Spinal cord (tissue), 10 donors: ENCODE measurements around the gene FKBP1B. TPM values are rescaled to one million over a fixed set of nuclear protein-coding genes. Genes with fewer than 3 reads are reported as not detected.
A peak's percentile ranks its signal among the peaks of the same experiment; 100 is the strongest.

ENCODE experiments used
- DNase-seq, 6 donors: peaks; one replicate each; pipeline versions ENCODE4 v3.0.0 to v3.0.0-alpha.2; 2013 to 2015; ENCODE audit warnings: low spot score in 6 of 6, low read depth in 4 of 6
- H3K27ac ChIP-seq: one replicate; pipeline ENCODE4 v1.5.1; 2013; ENCODE audit warnings: low read depth, low read length, control low read depth
- H3K27me3 ChIP-seq: one replicate; pipeline ENCODE4 v1.6.1; 2013; ENCODE audit warnings: low read length; ENCODE audit not compliant: control insufficient read depth, insufficient read depth
- H3K36me3 ChIP-seq: one replicate; pipeline ENCODE4 v1.6.1; 2013; ENCODE audit warnings: low read length; ENCODE audit not compliant: control insufficient read depth, insufficient read depth
- H3K4me1 ChIP-seq: one replicate; pipeline ENCODE4 v1.6.1; 2013; ENCODE audit warnings: low read length; ENCODE audit not compliant: control insufficient read depth, insufficient read depth
- H3K4me3 ChIP-seq: one replicate; pipeline ENCODE4 v1.5.1; 2013; ENCODE audit warnings: low read depth, low read length, control low read depth
- H3K9me3 ChIP-seq: one replicate; pipeline ENCODE4 v1.6.1; 2013; ENCODE audit warnings: low read length; ENCODE audit not compliant: control insufficient read depth, insufficient read depth
- WGBS: methylation state at CpG from one replicate; pipeline ENCODE4 v1.1.5; 2013; ENCODE audit warnings: missing lambda C conversion rate; ENCODE audit not compliant: insufficient coverage; 5-methylcytosine and 5-hydroxymethylcytosine counted together
- long read RNA-seq, 4 donors: transcript quantifications; one replicate each; lab custom pipeline, GENCODE V29; 2026
- polyA plus RNA-seq, 2 donors: library from polyadenylated mRNA; unstranded; fragments of 120-200 nt; gene quantifications; one replicate each; pipeline ENCODE4 v1.2.1, GENCODE V29; 2013; ENCODE audit not compliant: insufficient read length in 2 of 2
- total RNA-seq, 2 donors: library from RNA; depleted of rRNA in 1 of 2; stranded (reverse); fragments of 120-200 nt in 1 of 2; fragments of >200 nt in 1 of 2; gene quantifications; one replicate each; pipeline versions ENCODE4 v1.2.3 to v1.2.4, GENCODE V29; 2013 to 2014
- donor health status: healthy.

The FKBP1B gene
- 10 to 100 TPM; 35.9 to 72.4 TPM for total RNA-seq
- polyA plus RNA-seq: 100 to 1,000 TPM in 1 of 2 donors, 10 to 100 TPM in 1; 99.9 to 105 TPM
- long read RNA-seq, donor 1, transcript FKBP1B-201 (4 exons, 952 nt): major isoform, 52 of 100 reads
- long read RNA-seq, donor 1, transcript FKBP1B-202 (4 exons, 1,010 nt): minor isoform, 20 of 100 reads
- long read RNA-seq, donor 1, partial matches to known transcripts: 27 of 100 reads
- long read RNA-seq, donor 1, other reads (novel, unspliced or antisense): 0 of 100 reads
- long read RNA-seq, donor 2, transcript FKBP1B-201 (4 exons, 952 nt): minor isoform, 9 of 187 reads
- long read RNA-seq, donor 2, transcript FKBP1B-202 (4 exons, 1,010 nt): major isoform, 10 of 187 reads
- long read RNA-seq, donor 2, partial matches to known transcripts: 41 of 187 reads
- long read RNA-seq, donor 2, other reads (novel, unspliced or antisense): 126 of 187 reads
- long read RNA-seq, donor 3, transcript FKBP1B-201 (4 exons, 952 nt): minor isoform, 9 of 22 reads
- long read RNA-seq, donor 3, transcript FKBP1B-202 (4 exons, 1,010 nt): major isoform, 13 of 22 reads
- long read RNA-seq, donor 3, partial matches to known transcripts: 0 of 22 reads
- long read RNA-seq, donor 3, other reads (novel, unspliced or antisense): 0 of 22 reads
- long read RNA-seq, donor 4, transcript FKBP1B-202 (4 exons, 1,010 nt): major isoform, 7 of 14 reads
- long read RNA-seq, donor 4, transcript FKBP1B-201 (4 exons, 952 nt): major isoform, 7 of 14 reads
- long read RNA-seq, donor 4, partial matches to known transcripts: 0 of 14 reads
- long read RNA-seq, donor 4, other reads (novel, unspliced or antisense): 0 of 14 reads

- under 1% methylated on average over 47 of the region's 52 CpGs for WGBS
- peak within 1 kb of the TSS; percentile 58 for H3K4me3 ChIP-seq
- H3K27ac ChIP-seq: peak within 1 kb of the TSS; percentile 45
- no peaks in the 10 kb centered on the region for H3K27me3 ChIP-seq
- H3K36me3 ChIP-seq: peaks cover 9% of the 10 kb centered on the region
- no peaks in the 10 kb centered on the region for H3K9me3 ChIP-seq
- peak in 3 of 6 donors; percentile 10 to 89 (median 79) for DNase-seq
- H3K4me1 ChIP-seq: peaks cover 15% of the 10 kb centered on the region
These were observed at the start of gene FKBP1B for GRCh38 chr2:24049485-24050021. Gene FKBP1B (plus strand): TSS chr2:24049741. CDS start chr2:24049850, 109 bp downstream.

- no peak overlapping the region for H3K27ac ChIP-seq
- H3K27me3 ChIP-seq: peaks cover 11% of the 10 kb centered on the region
These were observed 41.8 kb upstream of the FKBP1B start for GRCh38 chr2:24007693-24008092.

GRCh38 chr2:24008672-24009366 lies 40.7 kb upstream of the FKBP1B start:
- WGBS: 79% methylated on average over 8 of the region's 13 CpGs
- H3K9me3 ChIP-seq: no peaks in the 10 kb centered on the region
- H3K4me1 ChIP-seq: peaks cover 20% of the 10 kb centered on the region
- H3K4me3 ChIP-seq: no peak overlapping the region
- H3K27ac ChIP-seq: no peak overlapping the region
- H3K36me3 ChIP-seq: no peaks in the 10 kb centered on the region
- peaks cover 11% of the 10 kb centered on the region for H3K27me3 ChIP-seq
- DNase-seq: no peak

More at GRCh38 chr2:24007693-24008092, 41.8 kb upstream of the FKBP1B start:
- Histone ChIP-seq H3K4me3 (no peak overlapping the region), H3K4me1 (peaks cover 20% of the 10 kb centered on the region), H3K36me3 (no peaks in the 10 kb centered on the region), H3K9me3 (no peaks in the 10 kb centered on the region)
- no peak for DNase-seq

DNA sequence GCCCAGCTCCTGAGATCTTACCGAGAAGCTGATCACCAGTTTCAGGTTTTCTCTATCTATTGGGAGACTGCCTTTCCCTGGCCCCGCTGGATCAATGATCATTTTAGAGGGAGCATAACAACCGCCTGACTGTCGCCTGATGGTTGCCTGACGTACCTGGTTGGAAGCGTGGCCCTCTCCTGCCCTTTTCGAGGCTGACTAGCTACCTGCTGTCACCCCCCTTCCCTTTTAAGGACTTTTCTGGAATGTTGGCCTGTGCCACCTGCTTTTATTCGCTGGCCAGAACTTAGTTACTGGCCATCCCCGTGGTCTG lies 40.2 kb upstream of the FKBP1B start:
- Histone ChIP-seq H3K9me3 (no peaks in the 10 kb centered on the region), H3K36me3 (no peaks in the 10 kb centered on the region), H3K27me3 (peaks cover 11% of the 10 kb centered on the region), H3K27ac (no peak overlapping the region), H3K4me3 (peak overlapping the region; percentile 31), H3K4me1 (peaks cover 20% of the 10 kb centered on the region)
- 67% methylated on average over 9 of the region's 9 CpGs for WGBS
- peak in 1 of 6 donors; percentile 32 for DNase-seq

- peak within 1 kb of the TSS; percentile 31 for H3K4me3 ChIP-seq
- H3K27me3 ChIP-seq: peaks cover 11% of the 10 kb centered on the region
- H3K36me3 ChIP-seq: no peaks in the 10 kb centered on the region
- DNase-seq: peak in 2 of 6 donors; percentile 9 to 25
- H3K4me1 ChIP-seq: peaks cover 20% of the 10 kb centered on the region
- no peak within 1 kb of the TSS for H3K27ac ChIP-seq
- no peaks in the 10 kb centered on the region for H3K9me3 ChIP-seq
- WGBS: 3% methylated on average over 75 of the region's 75 CpGs
These were observed 39.7 kb upstream of the FKBP1B start, which contains the start of gene MFSD2B for GRCh38 chr2:24009680-24010476. Gene MFSD2B (plus strand): TSS chr2:24010085. CDS start chr2:24010097, 12 bp downstream.

GRCh38 chr2:24010477-24011249 lies 38.9 kb upstream of the FKBP1B start:
- peaks cover 20% of the 10 kb centered on the region for H3K4me1 ChIP-seq
- WGBS: 60% methylated on average over 36 of the region's 37 CpGs
- DNase-seq: no peak
- peaks cover 11% of the 10 kb centered on the region for H3K27me3 ChIP-seq
- no peaks in the 10 kb centered on the region for H3K36me3 ChIP-seq
- no peak overlapping the region for H3K27ac ChIP-seq
- peak overlapping the region; percentile 21 for H3K4me3 ChIP-seq
- no peaks in the 10 kb centered on the region for H3K9me3 ChIP-seq

DNA sequence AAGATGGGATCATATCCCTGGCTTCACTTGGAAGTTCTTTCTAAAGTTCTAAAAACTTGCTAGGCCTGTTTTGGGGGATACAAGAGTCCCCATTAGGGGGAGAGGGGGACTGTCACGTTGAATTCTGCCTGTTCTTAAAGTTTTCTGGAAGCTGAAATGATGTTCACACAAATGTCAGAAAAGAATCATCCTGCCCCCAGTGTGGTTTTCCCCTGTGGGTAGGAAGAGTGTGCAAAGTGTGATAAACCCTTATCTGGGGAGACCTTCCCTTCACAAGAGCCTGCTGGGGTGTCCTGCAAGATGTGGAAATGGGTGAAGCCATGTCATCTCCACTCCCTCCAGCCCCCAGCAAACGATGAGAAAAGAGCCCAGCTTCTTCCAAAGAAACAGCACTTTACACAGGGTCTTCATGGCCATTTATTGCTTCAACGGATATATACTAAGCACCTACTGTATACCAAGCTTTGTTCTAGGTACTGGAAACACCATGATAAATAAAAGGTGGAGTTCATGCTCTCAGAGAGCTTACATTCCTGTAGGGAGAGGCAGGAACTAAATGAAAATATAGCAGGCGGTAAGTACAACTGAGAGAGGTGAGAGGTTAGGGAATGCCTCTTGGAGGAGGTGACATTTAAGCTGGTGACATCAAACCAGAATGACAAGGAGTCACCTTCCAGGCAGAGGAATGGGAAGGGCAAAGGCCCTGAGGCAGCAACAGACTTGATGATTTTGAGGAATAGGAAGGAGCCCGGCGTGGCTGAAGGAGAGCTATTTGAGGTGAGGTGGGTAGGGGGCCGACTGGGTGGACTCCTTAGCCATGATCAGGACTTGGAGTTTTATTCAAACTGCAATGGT lies 38.1 kb upstream of the FKBP1B start:
- peaks cover 20% of the 10 kb centered on the region for H3K4me1 ChIP-seq
- 100% methylated on average over 1 of the region's 7 CpGs for WGBS

More for the DNA sequence above, 38.1 kb upstream of the FKBP1B start:
- no peak overlapping the region for H3K27ac ChIP-seq
- peaks cover 11% of the 10 kb centered on the region for H3K27me3 ChIP-seq
- no peaks in the 10 kb centered on the region for H3K9me3 ChIP-seq
- peaks cover under 1% of the 10 kb centered on the region for H3K36me3 ChIP-seq
- DNase-seq: no peak
- H3K4me3 ChIP-seq: no peak overlapping the region
